GM12875 (cell line): ENCODE data around the gene LPP.

Source experiments
- H3K4me3 ChIP-seq: one replicate; pipeline ENCODE4 v1.5.1; 2011; ENCODE audit warnings: low read depth, low read length, control low read depth
- CTCF ChIP-seq: IDR thresholded peaks from 2 replicates; pipeline ENCODE4 v1.5.1; 2011; ENCODE audit warnings: low read depth, mild to moderate bottlenecking, control low read depth, inconsistent platforms, low read length, moderate library complexity, borderline replicate concordance; ENCODE audit not compliant: insufficient read depth

The LPP gene

DNA sequence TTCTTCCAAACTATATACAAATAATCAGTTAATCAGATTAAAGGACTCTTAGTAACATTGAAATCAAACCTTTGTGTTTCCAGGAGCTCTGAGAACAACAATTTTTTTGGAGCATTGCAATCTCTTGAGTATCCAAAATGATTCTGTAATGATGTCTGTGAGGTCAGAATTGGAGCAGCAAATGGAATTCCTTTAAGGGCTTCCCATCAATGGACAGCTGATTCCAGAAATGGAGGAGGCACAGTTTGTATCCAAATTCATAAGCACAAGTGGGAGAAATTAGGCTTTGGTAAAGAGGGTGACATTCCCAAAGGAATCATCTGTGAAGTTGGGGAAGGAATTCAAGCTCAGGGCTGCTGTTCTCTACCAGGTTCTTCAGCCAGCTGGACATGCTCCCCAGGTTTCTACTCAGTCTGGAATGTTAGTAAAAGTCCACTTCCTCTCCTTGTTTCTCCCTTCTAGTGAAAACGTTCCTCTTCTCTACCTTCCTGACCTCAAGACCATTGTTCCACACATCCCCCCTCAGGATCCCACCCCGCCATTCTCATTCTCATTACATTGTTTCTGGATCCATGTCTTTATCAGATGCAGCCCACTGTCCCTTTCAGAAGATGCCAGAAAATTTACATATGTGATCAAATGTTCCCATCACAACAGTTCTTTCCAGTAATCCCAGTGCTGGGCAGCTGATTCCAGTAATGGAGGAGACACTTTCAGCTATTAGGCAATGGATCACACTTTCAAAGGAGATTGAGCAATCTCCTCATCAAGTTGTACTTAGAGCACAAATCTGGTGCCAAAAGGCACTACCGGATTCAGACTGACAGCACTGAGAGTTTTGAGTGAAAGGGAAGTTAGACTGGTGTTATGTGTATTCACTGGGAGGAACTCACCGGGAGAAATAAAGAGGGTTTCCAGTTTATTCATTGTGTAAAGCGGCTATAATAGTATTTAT lies 626.5 kb downstream of the LPP start:
- TF ChIP-seq CTCF: no peak

DNA sequence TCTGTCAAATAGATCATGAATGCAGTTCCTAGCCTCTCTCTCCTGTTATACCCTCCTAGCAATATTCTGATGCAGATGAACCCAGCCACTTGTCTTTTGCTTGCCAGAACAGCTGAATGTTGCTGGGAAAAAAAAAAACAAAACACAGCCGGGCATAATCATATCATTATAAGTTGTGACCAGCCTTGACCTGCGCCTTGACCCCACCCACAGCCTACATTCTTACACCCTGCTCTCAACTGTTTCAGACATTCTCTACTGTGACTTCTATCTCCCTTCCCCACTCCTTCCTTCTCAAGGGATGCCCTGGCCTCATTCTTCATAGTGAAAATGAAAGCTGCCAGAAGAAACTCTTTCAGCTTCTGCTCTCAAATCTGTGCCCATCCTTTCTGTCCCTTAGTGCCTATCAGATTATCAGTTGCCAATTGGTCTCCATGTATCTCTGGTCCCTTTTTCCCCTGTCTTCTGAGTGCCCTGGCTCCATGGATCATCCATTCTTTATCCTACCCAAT lies 628.7 kb downstream of the LPP start:
- H3K4me3 ChIP-seq: no peak overlapping the region
- TF ChIP-seq CTCF: no peak

More for the DNA sequence above, 626.5 kb downstream of the LPP start:
- H3K4me3 ChIP-seq: no peak overlapping the region

- H3K4me3 ChIP-seq: no peak overlapping the region
- no peak for TF ChIP-seq CTCF
Measured at GRCh38 chr3:188786424-188786823, 632.5 kb downstream of the LPP start.

GRCh38 chr3:188788621-188789081 lies 634.7 kb downstream of the LPP start:
- no peak overlapping the region for H3K4me3 ChIP-seq
- TF ChIP-seq CTCF: no peak

DNA sequence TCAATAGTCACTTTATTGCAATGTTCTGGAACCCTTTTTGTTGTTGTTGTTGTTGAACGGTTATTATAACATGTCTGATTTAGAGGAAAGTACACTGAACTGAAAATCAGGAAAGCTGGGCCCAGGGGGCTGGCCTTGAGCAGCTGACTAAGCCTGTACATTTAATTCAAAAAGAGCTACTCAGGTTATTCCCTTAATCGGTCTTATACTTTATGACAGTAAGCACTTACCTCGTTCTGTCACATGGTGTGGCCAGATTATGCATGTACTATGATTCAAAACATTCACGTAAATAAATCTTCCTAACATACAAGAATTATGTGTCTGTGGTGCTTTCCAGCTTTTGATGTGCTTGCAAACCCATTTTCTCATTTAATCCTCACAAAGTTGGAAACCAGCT lies 635.3 kb downstream of the LPP start:
- TF ChIP-seq CTCF: no peak
- H3K4me3 ChIP-seq: no peak overlapping the region

- no peak overlapping the region for H3K4me3 ChIP-seq
- no peak for TF ChIP-seq CTCF
Measured at GRCh38 chr3:188791311-188791710, 637.4 kb downstream of the LPP start.

DNA sequence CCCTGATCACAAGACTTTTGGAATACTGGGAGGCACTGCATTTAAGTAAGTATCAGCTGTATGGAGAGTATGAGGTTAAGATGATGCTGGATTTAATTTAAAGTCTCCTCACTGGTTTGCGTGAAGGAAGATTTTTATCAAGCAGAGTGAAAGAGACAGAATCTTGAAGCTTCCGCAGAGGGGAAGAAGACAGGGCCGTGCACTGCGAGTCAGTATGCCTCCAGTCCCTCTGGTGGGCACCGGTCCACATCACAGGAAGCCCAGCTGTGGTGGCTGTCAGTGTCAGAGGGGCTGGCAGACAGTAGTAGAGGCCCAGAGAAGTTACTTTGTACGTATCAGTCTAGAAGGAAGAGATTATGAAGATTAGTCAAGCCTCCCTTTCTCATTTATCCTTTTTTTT lies 638.8 kb downstream of the LPP start:
- TF ChIP-seq CTCF: no peak

More for the DNA sequence above, 638.8 kb downstream of the LPP start:
- H3K4me3 ChIP-seq: no peak overlapping the region
